K562 (cell line): ENCODE measurements around the gene XPO6. TPM values are rescaled to one million over a fixed set of nuclear protein-coding genes. Genes with fewer than 3 reads are reported as not detected.

Source experiments
- BDP1 ChIP-seq: IDR thresholded peaks from 3 replicates; pipeline ENCODE4 v1.6.1; 2011; ENCODE audit not compliant: insufficient read length, insufficient read depth
- FOXP1 ChIP-seq: sonication (generic); formaldehyde crosslinking; IDR thresholded peaks from 2 replicates; pipeline ENCODE4 v1.8.0; 2022; ENCODE audit warnings: mild to moderate bottlenecking, missing genetic modification reagents
- GTF2F1 ChIP-seq: IDR thresholded peaks from 2 replicates; pipeline ENCODE4 v1.6.1; 2011; ENCODE audit warnings: low read depth, low read length, improper control_type of control experiment
- KLF10 ChIP-seq: fragments of 250-450 bp; sonication (Bioruptor Pico); IDR thresholded peaks from 2 replicates; pipeline ENCODE4 v1.6.1; 2021; ENCODE audit warnings: matching md5 sums
- NUFIP1 ChIP-seq: fragments of 450-650 bp; IDR thresholded peaks from 2 replicates; pipeline ENCODE4 v1.6.1; 2018; ENCODE audit not compliant: partially characterized antibody
- POU5F1 ChIP-seq: fragments of 150-350 bp; IDR thresholded peaks from 2 replicates; pipeline ENCODE4 v1.6.1; 2014; ENCODE audit warnings: borderline replicate concordance, low read length, low read depth, mild to moderate bottlenecking; ENCODE audit not compliant: partially characterized antibody
- RBM14 ChIP-seq: fragments of 200-400 bp; formaldehyde crosslinking; IDR thresholded peaks from 2 replicates; pipeline ENCODE4 v1.6.1; 2018; ENCODE audit warnings: low read depth, mild to moderate bottlenecking, low read length, moderate library complexity, borderline replicate concordance; ENCODE audit not compliant: insufficient read depth
- SNIP1 ChIP-seq: fragments of 450-650 bp; IDR thresholded peaks from 2 replicates; pipeline ENCODE4 v1.7.1; 2017; ENCODE audit warnings: low read depth, mild to moderate bottlenecking
- ZNF583 ChIP-seq: fragments of 250-450 bp; sonication (Bioruptor Pico); IDR thresholded peaks from 2 replicates; pipeline ENCODE4 v1.4.0; 2020
- ZNF696 ChIP-seq: fragments of 250-450 bp; sonication (Bioruptor Pico); conservative IDR thresholded peaks from 2 replicates; pipeline ENCODE4 v1.4.0; 2020; ENCODE audit warnings: mild to moderate bottlenecking, moderate library complexity
- ZZZ3 ChIP-seq: fragments of 450-650 bp; IDR thresholded peaks from 2 replicates; pipeline ENCODE4 v1.6.1; 2016; ENCODE audit warnings: antibody characterized with exemption, mild to moderate bottlenecking, moderate library complexity
- polyA plus RNA-seq, 8 experiments: library from polyadenylated mRNA; depleted of rRNA in 4 of 8; stranded (reverse) in 5 of 8; unstranded in 3 of 8; fragments of >200 nt; fragmentation: Nextera tagmentation in 2 of 8; fragmentation: Illumina TruSeq in 1 of 8; extraction: Ambion mirVana in 2 of 8; extraction: Trizol in 1 of 8; gene quantifications; 2 replicates each; pipeline versions ENCODE4 v1.2.1 to v1.2.3, GENCODE V29; 2011 to 2014; ENCODE audit warnings: inconsistent platforms in 1 of 8, missing spikeins in 1 of 8
- total RNA-seq, 7 experiments: library from RNA; depleted of rRNA in 6 of 7; stranded (reverse); fragments of >200 nt in 6 of 7; fragmentation: Illumina TruSeq in 2 of 7; extraction: Trizol in 2 of 7; gene quantifications; 2 replicates each; pipeline versions ENCODE4 v1.2.1 to v1.2.3, GENCODE V29; 2011 to 2021; ENCODE audit warnings: low replicate concordance in 1 of 7
- TF ChIP-seq, protein P1 (sequence below): IDR thresholded peaks from 3 replicates; pipeline ENCODE4 v1.6.1; 2011; ENCODE audit warnings: borderline replicate concordance, mild to moderate bottlenecking, moderate library complexity; ENCODE audit not compliant: insufficient read length; ENCODE audit errors: extremely low read depth
- TF ChIP-seq, protein P2 (sequence below), 2 experiments: fragments of 450-650 bp in 1 of 2; sonication (generic) in 1 of 2; formaldehyde crosslinking in 1 of 2; IDR thresholded peaks; 2 replicates each; pipeline versions ENCODE4 v1.7.1 to v1.9.0; 2016 to 2022; ENCODE audit warnings: inconsistent platforms in 1 of 2, mild to moderate bottlenecking in 1 of 2, missing genetic modification reagents in 1 of 2

Gene XPO6
- total and polyA plus RNA-seq, 9 of the 15 experiments (the other 6 are each of a cell fraction or from before 2014, with no cell fraction given): 11.2 to 196 (median 119) TPM

DNA sequence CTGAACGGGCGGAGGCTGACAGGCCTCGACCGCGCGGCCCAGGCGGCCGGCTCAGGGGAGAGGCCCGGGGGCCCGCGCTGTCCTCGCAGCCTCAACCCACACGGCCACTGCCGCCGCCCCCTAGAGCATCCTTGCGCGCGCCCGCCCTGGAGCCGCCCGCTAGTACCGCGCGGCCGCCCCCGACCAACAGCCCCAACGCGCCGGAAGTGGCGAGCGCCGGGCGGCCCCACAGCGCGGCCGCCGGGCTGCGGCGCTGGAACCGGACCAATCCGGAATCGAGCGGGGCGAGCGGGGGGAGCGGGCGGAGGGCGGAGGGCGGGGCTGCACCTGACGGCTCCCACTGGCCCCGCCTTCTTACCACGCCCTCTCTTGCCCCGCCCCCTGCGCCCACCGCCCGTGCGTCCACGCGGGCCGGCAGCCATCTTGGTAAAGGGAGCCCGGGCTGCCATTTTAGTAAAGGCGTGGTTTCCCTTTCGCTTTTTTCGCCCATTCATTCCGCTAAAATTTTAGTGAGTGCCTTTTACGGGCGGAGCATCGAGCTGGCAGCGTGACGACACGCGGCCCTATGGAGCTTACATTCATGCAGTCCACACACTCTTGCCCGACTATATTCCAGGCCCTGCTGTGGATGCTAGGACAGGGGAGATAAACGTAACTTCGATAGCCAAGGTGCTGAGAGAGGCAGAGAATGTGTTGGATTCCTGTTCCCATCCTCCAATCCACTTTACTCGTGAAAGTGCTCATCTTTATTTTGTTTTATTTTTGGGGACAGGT, at the start of gene XPO6 (continued):
- TF ChIP-seq POU5F1 (peak; percentile 23), ZNF583 (CRISPR knock-in tag) (no peak), ZNF696 (CRISPR knock-in tag) (no peak), BDP1 (no peak), FOXP1 (CRISPR knock-in tag) (peak; percentile 65), GTF2F1 (0 out of 2 replicates have a peak, but pooled peaks have one; percentile 47), NUFIP1 (no peak), KLF10 (CRISPR knock-in tag) (no peak), ZZZ3 (no peak), RBM14 (no peak), SNIP1 (no peak)
- TF ChIP-seq, protein P1, sequence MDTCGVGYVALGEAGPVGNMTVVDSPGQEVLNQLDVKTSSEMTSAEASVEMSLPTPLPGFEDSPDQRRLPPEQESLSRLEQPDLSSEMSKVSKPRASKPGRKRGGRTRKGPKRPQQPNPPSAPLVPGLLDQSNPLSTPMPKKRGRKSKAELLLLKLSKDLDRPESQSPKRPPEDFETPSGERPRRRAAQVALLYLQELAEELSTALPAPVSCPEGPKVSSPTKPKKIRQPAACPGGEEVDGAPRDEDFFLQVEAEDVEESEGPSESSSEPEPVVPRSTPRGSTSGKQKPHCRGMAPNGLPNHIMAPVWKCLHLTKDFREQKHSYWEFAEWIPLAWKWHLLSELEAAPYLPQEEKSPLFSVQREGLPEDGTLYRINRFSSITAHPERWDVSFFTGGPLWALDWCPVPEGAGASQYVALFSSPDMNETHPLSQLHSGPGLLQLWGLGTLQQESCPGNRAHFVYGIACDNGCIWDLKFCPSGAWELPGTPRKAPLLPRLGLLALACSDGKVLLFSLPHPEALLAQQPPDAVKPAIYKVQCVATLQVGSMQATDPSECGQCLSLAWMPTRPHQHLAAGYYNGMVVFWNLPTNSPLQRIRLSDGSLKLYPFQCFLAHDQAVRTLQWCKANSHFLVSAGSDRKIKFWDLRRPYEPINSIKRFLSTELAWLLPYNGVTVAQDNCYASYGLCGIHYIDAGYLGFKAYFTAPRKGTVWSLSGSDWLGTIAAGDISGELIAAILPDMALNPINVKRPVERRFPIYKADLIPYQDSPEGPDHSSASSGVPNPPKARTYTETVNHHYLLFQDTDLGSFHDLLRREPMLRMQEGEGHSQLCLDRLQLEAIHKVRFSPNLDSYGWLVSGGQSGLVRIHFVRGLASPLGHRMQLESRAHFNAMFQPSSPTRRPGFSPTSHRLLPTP: no peak
- TF ChIP-seq, protein P2, sequence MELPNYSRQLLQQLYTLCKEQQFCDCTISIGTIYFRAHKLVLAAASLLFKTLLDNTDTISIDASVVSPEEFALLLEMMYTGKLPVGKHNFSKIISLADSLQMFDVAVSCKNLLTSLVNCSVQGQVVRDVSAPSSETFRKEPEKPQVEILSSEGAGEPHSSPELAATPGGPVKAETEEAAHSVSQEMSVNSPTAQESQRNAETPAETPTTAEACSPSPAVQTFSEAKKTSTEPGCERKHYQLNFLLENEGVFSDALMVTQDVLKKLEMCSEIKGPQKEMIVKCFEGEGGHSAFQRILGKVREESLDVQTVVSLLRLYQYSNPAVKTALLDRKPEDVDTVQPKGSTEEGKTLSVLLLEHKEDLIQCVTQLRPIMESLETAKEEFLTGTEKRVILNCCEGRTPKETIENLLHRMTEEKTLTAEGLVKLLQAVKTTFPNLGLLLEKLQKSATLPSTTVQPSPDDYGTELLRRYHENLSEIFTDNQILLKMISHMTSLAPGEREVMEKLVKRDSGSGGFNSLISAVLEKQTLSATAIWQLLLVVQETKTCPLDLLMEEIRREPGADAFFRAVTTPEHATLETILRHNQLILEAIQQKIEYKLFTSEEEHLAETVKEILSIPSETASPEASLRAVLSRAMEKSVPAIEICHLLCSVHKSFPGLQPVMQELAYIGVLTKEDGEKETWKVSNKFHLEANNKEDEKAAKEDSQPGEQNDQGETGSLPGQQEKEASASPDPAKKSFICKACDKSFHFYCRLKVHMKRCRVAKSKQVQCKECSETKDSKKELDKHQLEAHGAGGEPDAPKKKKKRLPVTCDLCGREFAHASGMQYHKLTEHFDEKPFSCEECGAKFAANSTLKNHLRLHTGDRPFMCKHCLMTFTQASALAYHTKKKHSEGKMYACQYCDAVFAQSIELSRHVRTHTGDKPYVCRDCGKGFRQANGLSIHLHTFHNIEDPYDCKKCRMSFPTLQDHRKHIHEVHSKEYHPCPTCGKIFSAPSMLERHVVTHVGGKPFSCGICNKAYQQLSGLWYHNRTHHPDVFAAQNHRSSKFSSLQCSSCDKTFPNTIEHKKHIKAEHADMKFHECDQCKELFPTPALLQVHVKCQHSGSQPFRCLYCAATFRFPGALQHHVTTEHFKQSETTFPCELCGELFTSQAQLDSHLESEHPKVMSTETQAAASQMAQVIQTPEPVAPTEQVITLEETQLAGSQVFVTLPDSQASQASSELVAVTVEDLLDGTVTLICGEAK (IDR thresholded peaks at IDR 0.05): peak; percentile 59; the same call in 1 of the 2 replicates
- TF ChIP-seq, protein P2 (CRISPR knock-in tag; IDR thresholded peaks at IDR 0.05): no peak
